ENCODE data around the gene DHODH.

DNA sequence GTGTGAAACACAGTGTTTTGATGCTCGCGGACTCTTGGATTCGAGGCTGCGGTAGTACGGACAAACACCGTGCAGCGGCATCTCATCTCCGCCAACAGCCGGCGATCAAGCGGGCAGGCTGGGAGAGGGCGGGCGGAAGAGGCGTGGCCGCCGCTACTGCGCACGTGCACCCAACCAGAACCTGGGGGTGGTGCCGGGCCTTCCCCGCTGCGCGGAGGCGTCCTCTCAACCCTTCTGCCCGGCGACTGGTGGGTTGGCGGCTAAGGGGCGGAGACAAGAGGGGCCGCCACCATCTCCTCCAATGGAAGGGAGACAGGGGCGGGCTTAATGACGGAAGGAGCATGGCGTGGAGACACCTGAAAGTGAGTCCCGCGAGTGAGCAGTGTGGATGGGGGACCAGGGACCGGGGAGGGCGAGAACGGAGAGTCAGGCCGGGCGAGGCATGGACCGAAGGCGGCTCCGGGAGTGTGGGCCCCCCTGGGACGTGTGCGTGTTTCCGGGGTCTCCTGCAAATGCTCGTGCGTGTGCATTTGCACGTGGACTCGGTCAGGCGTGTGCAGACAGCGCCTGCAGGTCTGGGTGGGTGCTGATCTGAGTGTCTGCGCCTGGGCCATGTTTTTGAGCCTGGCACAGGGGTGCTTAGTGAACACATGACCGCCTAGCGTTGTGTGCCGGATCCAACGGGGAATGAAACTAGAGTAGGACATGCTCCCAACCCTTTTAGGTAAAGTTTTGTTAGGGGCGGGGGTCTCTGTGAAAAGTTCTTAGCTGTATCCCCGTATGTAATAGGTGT, at the start of gene DHODH:
- TF ChIP-seq EZH2 (IDR thresholded peaks at IDR 0.05; ENCODE audit: borderline replicate concordance, insufficient read depth, low read length, poor library complexity, severe bottlenecking) (no peak), SMC3 (conservative IDR thresholded peaks at IDR 0.05; ENCODE audit: poor library complexity) (peak; percentile 33), POLR2AphosphoS5 (IDR thresholded peaks at IDR 0.05) (peak; percentile 50)
- TF ChIP-seq, protein P1, sequence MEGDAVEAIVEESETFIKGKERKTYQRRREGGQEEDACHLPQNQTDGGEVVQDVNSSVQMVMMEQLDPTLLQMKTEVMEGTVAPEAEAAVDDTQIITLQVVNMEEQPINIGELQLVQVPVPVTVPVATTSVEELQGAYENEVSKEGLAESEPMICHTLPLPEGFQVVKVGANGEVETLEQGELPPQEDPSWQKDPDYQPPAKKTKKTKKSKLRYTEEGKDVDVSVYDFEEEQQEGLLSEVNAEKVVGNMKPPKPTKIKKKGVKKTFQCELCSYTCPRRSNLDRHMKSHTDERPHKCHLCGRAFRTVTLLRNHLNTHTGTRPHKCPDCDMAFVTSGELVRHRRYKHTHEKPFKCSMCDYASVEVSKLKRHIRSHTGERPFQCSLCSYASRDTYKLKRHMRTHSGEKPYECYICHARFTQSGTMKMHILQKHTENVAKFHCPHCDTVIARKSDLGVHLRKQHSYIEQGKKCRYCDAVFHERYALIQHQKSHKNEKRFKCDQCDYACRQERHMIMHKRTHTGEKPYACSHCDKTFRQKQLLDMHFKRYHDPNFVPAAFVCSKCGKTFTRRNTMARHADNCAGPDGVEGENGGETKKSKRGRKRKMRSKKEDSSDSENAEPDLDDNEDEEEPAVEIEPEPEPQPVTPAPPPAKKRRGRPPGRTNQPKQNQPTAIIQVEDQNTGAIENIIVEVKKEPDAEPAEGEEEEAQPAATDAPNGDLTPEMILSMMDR (IDR thresholded peaks at IDR 0.05; ENCODE audit: poor library complexity, severe bottlenecking): peak; percentile 42
